ENCODE results near the gene RAB1A.

The RAB1A gene

GRCh38 chr2:65062843-65063825 lies 66.8 kb downstream of the RAB1A start:
- Histone ChIP-seq H3K27ac (ENCODE audit: low read depth, low read length) (peak overlapping the region; percentile 58), H3K4me1 (ENCODE audit: control insufficient read depth, insufficient read depth, low read length) (peaks cover 30% of the 10 kb centered on the region)

DNA sequence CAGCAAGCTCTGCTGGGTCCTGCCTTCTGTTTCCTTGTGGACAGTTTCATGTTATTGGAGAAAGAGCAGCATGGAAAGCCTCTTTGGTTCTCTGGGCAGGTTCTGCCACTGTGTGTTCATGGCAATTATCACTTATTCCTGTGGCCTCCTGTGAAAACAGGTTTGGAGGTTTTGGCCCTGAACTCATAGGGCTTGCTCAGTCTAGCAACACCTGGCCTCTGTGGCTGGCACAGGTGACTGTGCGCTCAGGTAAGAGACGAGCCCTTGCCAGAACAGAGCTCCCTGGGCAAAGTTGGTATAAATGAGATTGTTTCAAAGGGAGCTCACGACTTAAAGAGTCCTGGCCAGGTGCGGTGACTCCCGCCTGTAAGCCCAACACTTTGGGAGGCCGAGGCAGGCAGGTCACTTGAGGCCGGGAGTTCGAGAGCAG lies 68.0 kb downstream of the RAB1A start:
- Histone ChIP-seq H3K9ac (ENCODE audit: low read length) (no peak overlapping the region), H3K36me3 (ENCODE audit: control insufficient read depth, insufficient read depth, low read length) (no peaks in the 10 kb centered on the region), H3K4me3 (ENCODE audit: low read length) (no peak overlapping the region), H3K27ac (ENCODE audit: low read depth, low read length) (no peak overlapping the region), H3K4me1 (ENCODE audit: control insufficient read depth, insufficient read depth, low read length) (peaks cover 34% of the 10 kb centered on the region), H3K27me3 (ENCODE audit: control insufficient read depth, insufficient read depth, low read length) (no peaks in the 10 kb centered on the region)

More at GRCh38 chr2:65062843-65063825, 66.8 kb downstream of the RAB1A start:
- H3K36me3 ChIP-seq (ENCODE audit: control insufficient read depth, insufficient read depth, low read length): no peaks in the 10 kb centered on the region
- H3K27me3 ChIP-seq (ENCODE audit: control insufficient read depth, insufficient read depth, low read length): no peaks in the 10 kb centered on the region
- H3K4me3 ChIP-seq (ENCODE audit: low read length): no peak overlapping the region
- no peak overlapping the region for H3K9ac ChIP-seq (ENCODE audit: low read length)

DNA sequence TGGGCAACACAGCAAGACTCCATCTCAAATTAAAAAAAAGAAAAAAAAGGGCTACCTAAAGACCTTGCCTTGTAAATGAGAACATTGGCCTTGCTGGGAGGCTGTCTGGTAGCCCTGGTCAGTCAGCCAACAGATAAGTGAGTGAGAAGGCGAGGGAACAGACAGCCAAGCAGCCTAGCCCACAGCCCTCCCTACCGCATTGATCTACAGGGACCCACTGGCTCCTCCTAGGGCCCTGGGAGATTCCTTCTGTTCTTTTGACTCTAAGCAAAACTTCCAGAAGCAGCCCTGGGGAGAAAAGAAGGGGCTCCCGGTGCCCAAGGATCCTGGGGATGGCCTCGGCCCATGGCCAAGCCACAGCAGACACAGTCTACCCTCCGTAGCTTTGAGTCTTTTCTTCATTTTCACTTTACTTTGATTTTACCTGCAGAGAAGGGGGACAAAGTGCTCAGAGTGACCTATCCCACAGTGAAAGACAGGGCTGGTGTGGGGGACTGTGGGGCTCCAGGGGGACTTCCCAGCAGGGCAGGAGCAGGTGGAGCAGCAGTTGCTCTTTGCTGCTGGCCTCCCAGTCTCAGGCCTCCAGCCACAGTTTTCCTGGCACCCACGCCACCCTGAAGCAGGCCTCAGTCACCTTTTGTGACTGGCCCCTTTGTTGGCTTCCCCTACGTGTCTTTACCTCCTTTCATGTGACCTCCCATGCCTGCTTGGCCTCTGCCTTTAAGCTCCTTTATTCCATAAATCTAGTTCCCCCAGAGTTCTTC lies 68.6 kb downstream of the RAB1A start:
- H3K27me3 ChIP-seq (ENCODE audit: control insufficient read depth, insufficient read depth, low read length): no peaks in the 10 kb centered on the region
- no peaks in the 10 kb centered on the region for H3K36me3 ChIP-seq (ENCODE audit: control insufficient read depth, insufficient read depth, low read length)
- peak overlapping the region; percentile 21 for H3K9ac ChIP-seq (ENCODE audit: low read length)
- H3K4me1 ChIP-seq (ENCODE audit: control insufficient read depth, insufficient read depth, low read length): peaks cover 34% of the 10 kb centered on the region
- H3K4me3 ChIP-seq (ENCODE audit: low read length): no peak overlapping the region
- no peak overlapping the region for H3K27ac ChIP-seq (ENCODE audit: low read depth, low read length)

- Histone ChIP-seq H3K4me3 (ENCODE audit: low read length) (no peak overlapping the region), H3K27me3 (ENCODE audit: control insufficient read depth, insufficient read depth, low read length) (no peaks in the 10 kb centered on the region), H3K36me3 (ENCODE audit: control insufficient read depth, insufficient read depth, low read length) (no peaks in the 10 kb centered on the region), H3K9ac (ENCODE audit: low read length) (no peak overlapping the region), H3K4me1 (ENCODE audit: control insufficient read depth, insufficient read depth, low read length) (peaks cover 26% of the 10 kb centered on the region), H3K27ac (ENCODE audit: low read depth, low read length) (no peak overlapping the region)
Observed at GRCh38 chr2:65059071-65059470, 70.8 kb downstream of the RAB1A start.

- Histone ChIP-seq H3K27ac (ENCODE audit: low read depth, low read length) (peak overlapping the region; percentile 81), H3K4me1 (ENCODE audit: control insufficient read depth, insufficient read depth, low read length) (peaks cover 11% of the 10 kb centered on the region), H3K9ac (ENCODE audit: low read length) (peak overlapping the region; percentile 52), H3K36me3 (ENCODE audit: control insufficient read depth, insufficient read depth, low read length) (no peaks in the 10 kb centered on the region), H3K4me3 (ENCODE audit: low read length) (peak overlapping the region; percentile 81), H3K27me3 (ENCODE audit: control insufficient read depth, insufficient read depth, low read length) (no peaks in the 10 kb centered on the region)
Observed at GRCh38 chr2:65057391-65058052, 72.4 kb downstream of the RAB1A start.

DNA sequence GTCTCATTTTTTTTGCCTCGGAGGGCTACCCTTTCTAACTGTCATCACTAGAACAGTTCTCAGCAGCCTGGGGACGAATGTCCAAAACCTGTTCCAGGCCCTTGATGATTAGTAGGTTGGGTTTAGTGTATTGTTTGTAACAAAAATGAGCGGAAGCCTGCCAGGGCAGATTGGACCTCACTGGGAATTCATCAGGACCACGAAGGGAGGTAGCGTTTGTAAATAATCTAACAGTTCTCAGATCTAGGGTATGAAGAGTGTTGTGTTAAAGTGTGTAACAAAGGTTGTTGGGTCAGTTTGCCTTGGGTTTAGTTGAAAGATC lies 72.9 kb downstream of the RAB1A start:
- Histone ChIP-seq H3K9ac (ENCODE audit: low read length) (peak overlapping the region; percentile 52), H3K4me1 (ENCODE audit: control insufficient read depth, insufficient read depth, low read length) (peaks cover 11% of the 10 kb centered on the region), H3K27me3 (ENCODE audit: control insufficient read depth, insufficient read depth, low read length) (no peaks in the 10 kb centered on the region), H3K4me3 (ENCODE audit: low read length) (peak overlapping the region; percentile 81), H3K27ac (ENCODE audit: low read depth, low read length) (peak overlapping the region; percentile 81), H3K36me3 (ENCODE audit: control insufficient read depth, insufficient read depth, low read length) (no peaks in the 10 kb centered on the region)

DNA sequence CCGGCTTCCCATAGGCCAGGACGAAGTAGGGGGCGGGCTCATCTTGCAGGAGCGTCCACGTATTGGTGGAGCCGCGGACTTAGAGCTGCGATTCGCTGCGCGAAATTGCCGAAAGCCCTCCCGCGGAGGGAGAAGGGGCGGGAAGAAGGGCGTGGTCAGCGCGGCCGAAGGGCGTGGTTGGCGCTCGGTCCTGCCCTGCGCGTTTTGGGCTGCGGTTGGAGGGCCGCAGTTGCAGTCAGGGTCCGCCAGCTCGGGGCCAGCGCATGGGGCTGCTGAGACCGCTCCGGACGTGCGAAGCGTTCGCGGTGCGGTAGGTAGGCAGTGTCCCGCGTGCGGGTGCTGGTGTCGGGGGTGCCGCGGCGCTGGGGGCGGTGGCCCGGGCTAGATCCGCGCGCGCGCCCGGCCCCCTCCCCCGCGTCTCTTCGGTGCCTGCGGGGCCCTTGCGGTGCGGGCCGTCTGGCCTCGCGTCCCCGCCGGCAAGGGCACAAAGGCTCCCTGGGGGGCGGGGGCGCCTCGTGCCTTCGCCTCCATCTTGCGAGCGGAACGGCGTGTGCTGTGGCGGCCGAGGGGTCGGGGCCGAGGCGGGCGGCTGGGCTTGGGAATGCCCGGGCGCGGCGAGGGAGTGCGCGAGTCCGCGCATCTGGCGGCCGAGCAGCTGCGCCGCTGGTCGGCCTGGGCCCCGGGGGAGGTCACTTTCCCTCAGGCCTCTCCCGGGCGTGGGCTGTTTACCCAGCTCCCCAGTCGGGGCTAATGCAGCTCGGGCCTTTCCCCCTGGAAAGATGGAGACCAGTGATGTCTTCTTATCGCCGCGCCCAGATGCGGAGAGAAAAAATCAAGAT lies 73.5 kb downstream of the RAB1A start, which contains the start of gene CEP68:
Gene CEP68, plus strand, starts transcription at position 202 of the 839 bp plus-strand sequence. CDS start 13,029 bp downstream, outside the sequence.
- Histone ChIP-seq H3K4me3 (ENCODE audit: low read length) (peak within 1 kb of the TSS; percentile 81), H3K27ac (ENCODE audit: low read depth, low read length) (peak within 1 kb of the TSS; percentile 81), H3K4me1 (ENCODE audit: control insufficient read depth, insufficient read depth, low read length) (peaks cover 11% of the 10 kb centered on the region), H3K36me3 (ENCODE audit: control insufficient read depth, insufficient read depth, low read length) (no peaks in the 10 kb centered on the region), H3K27me3 (ENCODE audit: control insufficient read depth, insufficient read depth, low read length) (no peaks in the 10 kb centered on the region), H3K9ac (ENCODE audit: low read length) (peak within 1 kb of the TSS; percentile 52)

DNA sequence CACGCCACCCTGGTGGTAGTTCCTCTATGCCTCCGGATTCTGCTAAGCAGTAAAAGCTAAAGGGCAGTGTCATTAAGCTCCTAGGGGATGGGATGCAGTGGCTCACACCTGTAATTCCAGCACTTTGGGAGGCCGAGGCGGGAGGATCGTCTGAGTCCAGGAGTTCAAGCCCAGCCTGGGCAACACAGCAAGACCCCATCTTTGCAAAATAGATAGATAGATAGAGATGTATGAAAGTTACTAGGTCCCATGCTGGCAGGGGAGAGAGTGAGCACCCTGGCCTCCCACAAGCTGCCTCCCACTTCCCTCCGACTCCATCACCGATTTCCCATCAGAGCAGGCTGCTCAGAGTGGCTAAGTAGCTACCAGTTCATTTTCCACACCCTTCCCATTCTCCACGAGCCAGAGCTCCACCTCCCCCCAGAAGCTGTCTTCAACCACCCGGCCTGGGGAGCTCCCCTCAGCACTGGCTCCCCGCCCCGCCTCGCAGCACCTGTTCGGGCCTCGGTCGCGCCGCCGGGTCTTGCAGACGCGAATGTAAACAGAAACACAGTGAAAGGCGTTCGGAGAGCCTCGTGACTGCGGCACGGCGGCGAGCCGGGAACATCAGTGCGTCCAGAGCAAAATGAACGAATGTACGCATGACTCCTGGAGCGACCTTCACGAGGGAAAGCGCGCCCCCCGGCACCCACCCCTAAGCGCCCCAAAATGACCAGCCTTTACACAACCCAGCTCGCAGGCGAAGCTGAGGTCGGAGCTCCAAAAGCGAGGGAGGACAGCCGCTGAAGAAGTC lies 74.3 kb downstream of the RAB1A start:
- Histone ChIP-seq H3K4me1 (ENCODE audit: control insufficient read depth, insufficient read depth, low read length) (peaks cover 11% of the 10 kb centered on the region), H3K27me3 (ENCODE audit: control insufficient read depth, insufficient read depth, low read length) (no peaks in the 10 kb centered on the region), H3K36me3 (ENCODE audit: control insufficient read depth, insufficient read depth, low read length) (no peaks in the 10 kb centered on the region), H3K27ac (ENCODE audit: low read depth, low read length) (peak overlapping the region; percentile 73), H3K9ac (ENCODE audit: low read length) (peak overlapping the region; percentile 6), H3K4me3 (ENCODE audit: low read length) (peak overlapping the region; percentile 81)

DNA sequence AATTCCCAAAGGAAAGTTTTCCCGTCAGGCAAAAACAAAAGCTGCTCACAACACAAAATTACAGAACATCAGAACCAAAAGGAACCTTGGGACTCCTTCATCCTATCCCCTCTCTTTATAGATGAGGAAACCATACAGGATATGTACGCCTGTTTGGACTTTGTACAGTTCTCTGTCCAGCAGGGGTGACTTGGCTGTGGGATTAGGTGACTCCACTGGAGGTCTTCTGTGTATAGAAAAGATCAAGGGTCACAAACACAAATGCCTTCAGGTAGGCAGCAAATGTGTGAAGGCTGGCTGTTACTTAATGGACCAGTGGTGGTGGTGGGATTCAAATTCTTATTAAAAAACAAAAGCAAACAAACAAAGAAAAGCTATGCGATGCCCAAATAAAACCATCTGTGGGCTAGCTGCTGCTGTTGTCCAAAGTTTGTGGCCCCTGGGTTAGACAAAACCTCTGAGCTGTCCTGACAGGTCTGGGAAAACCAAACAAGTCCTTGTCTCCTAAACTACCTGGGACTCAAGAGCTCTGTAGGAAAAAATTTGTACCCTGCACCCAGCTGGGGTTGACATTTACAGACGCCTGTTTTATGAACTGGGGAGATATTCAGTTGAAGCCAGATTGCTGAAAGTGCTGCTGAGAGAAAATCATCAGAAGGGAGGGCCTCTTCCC lies 75.0 kb downstream of the RAB1A start:
- no peak overlapping the region for H3K9ac ChIP-seq (ENCODE audit: low read length)
- no peak overlapping the region for H3K27ac ChIP-seq (ENCODE audit: low read depth, low read length)
- H3K4me1 ChIP-seq (ENCODE audit: control insufficient read depth, insufficient read depth, low read length): peaks cover 11% of the 10 kb centered on the region
- H3K36me3 ChIP-seq (ENCODE audit: control insufficient read depth, insufficient read depth, low read length): no peaks in the 10 kb centered on the region
- no peaks in the 10 kb centered on the region for H3K27me3 ChIP-seq (ENCODE audit: control insufficient read depth, insufficient read depth, low read length)
- H3K4me3 ChIP-seq (ENCODE audit: low read length): peak overlapping the region; percentile 81

DNA sequence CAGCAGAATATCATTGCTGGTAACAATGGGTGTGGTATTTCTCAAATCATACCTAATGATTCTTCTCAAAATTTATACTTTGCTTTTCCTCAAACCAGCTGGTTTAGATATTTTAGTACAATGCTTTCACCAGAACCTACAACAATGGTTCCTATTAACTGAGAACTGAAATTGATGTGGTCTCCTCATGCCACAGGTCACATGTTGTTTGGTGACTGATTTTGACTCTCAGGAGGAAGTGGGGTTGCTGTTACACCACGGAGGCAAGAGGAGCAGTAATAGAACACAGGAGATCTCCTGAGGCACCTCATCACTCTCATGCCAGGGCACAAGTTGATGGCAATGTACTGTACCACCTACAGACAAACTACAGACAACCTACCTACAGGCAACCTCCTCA lies 76.7 kb downstream of the RAB1A start:
- Histone ChIP-seq H3K27ac (ENCODE audit: low read depth, low read length) (no peak overlapping the region), H3K4me1 (ENCODE audit: control insufficient read depth, insufficient read depth, low read length) (peaks cover 4% of the 10 kb centered on the region), H3K36me3 (ENCODE audit: control insufficient read depth, insufficient read depth, low read length) (no peaks in the 10 kb centered on the region)

More for the DNA sequence above, 76.7 kb downstream of the RAB1A start:
- Histone ChIP-seq H3K4me3 (ENCODE audit: low read length) (no peak overlapping the region), H3K27me3 (ENCODE audit: control insufficient read depth, insufficient read depth, low read length) (no peaks in the 10 kb centered on the region), H3K9ac (ENCODE audit: low read length) (no peak overlapping the region)
